Thyroid gland (tissue), 4 donors: Measurements from ENCODE around the gene ZNF804A.

Experiments
- POLR2A ChIP-seq, 2 donors: fragments of 450-650 bp; IDR thresholded peaks; one replicate each; pipeline ENCODE4 v1.6.1; 2017; ENCODE audit warnings: antibody characterized with exemption in 2 of 2, mild to moderate bottlenecking in 2 of 2, moderate library complexity in 1 of 2
- TF ChIP-seq, protein P1 (sequence below), 6 experiments: fragments of 200-600 bp in 3 of 6; fragments of 450-650 bp in 3 of 6; sonication (generic) in 3 of 6; IDR thresholded peaks; one replicate each; pipeline ENCODE4 v1.5.1; 2016 to 2019; ENCODE audit warnings: antibody characterized with exemption in 6 of 6, mild to moderate bottlenecking in 2 of 6, inconsistent platforms in 1 of 6, moderate library complexity in 1 of 6

DNA sequence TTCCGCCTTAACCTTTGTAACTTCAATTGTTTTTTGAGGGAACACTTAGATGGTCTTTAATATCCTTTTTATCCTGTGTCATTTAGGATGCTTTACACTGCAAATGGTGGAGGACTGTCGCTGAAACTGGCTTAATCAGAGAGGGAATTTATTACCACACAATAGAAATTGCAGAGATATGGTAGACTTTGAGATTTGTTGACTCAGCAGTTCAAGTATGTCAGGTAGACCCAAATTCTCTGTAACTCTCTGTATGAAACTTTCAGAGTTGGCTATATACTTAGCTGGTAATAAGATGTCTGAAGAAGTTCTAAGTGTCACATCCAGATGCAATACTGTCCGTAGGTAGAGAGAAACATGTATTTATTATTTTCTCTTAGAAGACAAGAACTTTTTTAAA lies 100.1 kb downstream of the ZNF804A start:
- TF ChIP-seq, protein P1, sequence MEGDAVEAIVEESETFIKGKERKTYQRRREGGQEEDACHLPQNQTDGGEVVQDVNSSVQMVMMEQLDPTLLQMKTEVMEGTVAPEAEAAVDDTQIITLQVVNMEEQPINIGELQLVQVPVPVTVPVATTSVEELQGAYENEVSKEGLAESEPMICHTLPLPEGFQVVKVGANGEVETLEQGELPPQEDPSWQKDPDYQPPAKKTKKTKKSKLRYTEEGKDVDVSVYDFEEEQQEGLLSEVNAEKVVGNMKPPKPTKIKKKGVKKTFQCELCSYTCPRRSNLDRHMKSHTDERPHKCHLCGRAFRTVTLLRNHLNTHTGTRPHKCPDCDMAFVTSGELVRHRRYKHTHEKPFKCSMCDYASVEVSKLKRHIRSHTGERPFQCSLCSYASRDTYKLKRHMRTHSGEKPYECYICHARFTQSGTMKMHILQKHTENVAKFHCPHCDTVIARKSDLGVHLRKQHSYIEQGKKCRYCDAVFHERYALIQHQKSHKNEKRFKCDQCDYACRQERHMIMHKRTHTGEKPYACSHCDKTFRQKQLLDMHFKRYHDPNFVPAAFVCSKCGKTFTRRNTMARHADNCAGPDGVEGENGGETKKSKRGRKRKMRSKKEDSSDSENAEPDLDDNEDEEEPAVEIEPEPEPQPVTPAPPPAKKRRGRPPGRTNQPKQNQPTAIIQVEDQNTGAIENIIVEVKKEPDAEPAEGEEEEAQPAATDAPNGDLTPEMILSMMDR (IDR thresholded peaks at IDR 0.05) = no peak
- no peak for TF ChIP-seq POLR2A (IDR thresholded peaks at IDR 0.05)
